Measurements from ENCODE around the gene PTPRG. TPM values are rescaled to one million over a fixed set of nuclear protein-coding genes. Genes with fewer than 3 reads are reported as not detected.

The PTPRG gene
- total and polyA plus RNA-seq, 10 of the 15 experiments (the other 5 are each of a cell fraction or from before 2014, with no cell fraction given): 0.29 to 20.7 (median 1.4) TPM

- WGBS (ENCODE audit: insufficient coverage, insufficient replicate concordance, low lambda C conversion rate, missing lambda C conversion rate): 48% methylated on average over 4 of the region's 4 CpGs
- TF ChIP-seq SRF (IDR thresholded peaks at IDR 0.05; ENCODE audit: low read depth in 2 of 2, low read length in 2 of 2) (no peak), LARP7 (IDR thresholded peaks at IDR 0.05) (no peak), SIN3A (IDR thresholded peaks at IDR 0.05; ENCODE audit: low read depth, low read length) (no peak), REST (IDR thresholded peaks at IDR 0.05; ENCODE audit: low read depth, low read length) (no peak), PML (IDR thresholded peaks at IDR 0.05; ENCODE audit: low read length) (no peak), BMI1 (IDR thresholded peaks at IDR 0.05; ENCODE audit: borderline replicate concordance) (no peak), SMAD5 (IDR thresholded peaks at IDR 0.05; ENCODE audit: low read depth) (no peak), MTA2 (IDR thresholded peaks at IDR 0.05; ENCODE audit: low read depth) (no peak), POLR2AphosphoS5 (IDR thresholded peaks at IDR 0.05; ENCODE audit: low read length) (no peak), BCLAF1 (IDR thresholded peaks at IDR 0.05) (no peak), SIX5 (IDR thresholded peaks at IDR 0.05; ENCODE audit: low read depth, low read length, severe bottlenecking) (no peak), CREM (IDR thresholded peaks at IDR 0.05; ENCODE audit: low read depth) (no peak), RAD21 (IDR thresholded peaks at IDR 0.05; ENCODE audit: insufficient read depth, low read depth, low read length) (no peak), WRNIP1 (IDR thresholded peaks at IDR 0.05; ENCODE audit: borderline replicate concordance, low read depth, low read length) (no peak), SMAD1 (IDR thresholded peaks at IDR 0.05; ENCODE audit: low read depth, partially characterized antibody) (no peak), CEBPZ (IDR thresholded peaks at IDR 0.05; ENCODE audit: low read depth, low read length) (no peak), HCFC1 (IDR thresholded peaks at IDR 0.05; ENCODE audit: low read length) (no peak)
These were observed 428.3 kb downstream of the PTPRG start for GRCh38 chr3:61989681-61990080.

More at GRCh38 chr3:61989681-61990080, 428.3 kb downstream of the PTPRG start:
- FAIRE-seq (no peak), ATAC-seq (no peak), DNase-seq (ENCODE audit: low read depth, low spot score) (no peak)
- no peaks in the 10 kb centered on the region for H3K4me1 ChIP-seq (ENCODE audit: control insufficient read depth, insufficient read depth, low read length)
- H3K9me3 ChIP-seq (replicated peaks; ENCODE audit: control insufficient read depth, insufficient read depth, low read length): no peaks in the 10 kb centered on the region
- CTCF ChIA-PET: interaction anchor here (1.2 kb wide), 1 partner anchor 9 kb away, joined by 3 read pairs; no protein-coding TSS in a partner anchor
- H3K4me3 ChIP-seq: no peak overlapping the region
- no peaks in the 10 kb centered on the region for H3K36me3 ChIP-seq (ENCODE audit: control insufficient read depth in 2 of 2, insufficient read depth in 2 of 2, low read length in 1 of 2)
- no peak overlapping the region for H2AFZ ChIP-seq (ENCODE audit: control insufficient read depth, low read depth, low read length)
- no peaks in the 10 kb centered on the region for H3K27me3 ChIP-seq (replicated peaks in 1 of 2; ENCODE audit: control insufficient read depth in 2 of 2, insufficient read depth in 2 of 2, low read length in 1 of 2)
- no peak overlapping the region for H3K4me2 ChIP-seq (ENCODE audit: control insufficient read depth, insufficient read depth)
- H3K79me2 ChIP-seq (ENCODE audit: control insufficient read depth, insufficient read depth, low read length): no peaks in the 10 kb centered on the region
- POLR2A ChIA-PET: no interaction called here
- no TSS peak for BruUV-seq (replicated peaks)
- H3K9ac ChIP-seq (ENCODE audit: control insufficient read depth, insufficient read depth, low read length): no peak overlapping the region
- RAD21 ChIA-PET (ENCODE audit: unreplicated experiment): no interaction called here
- H4K20me1 ChIP-seq (ENCODE audit: control insufficient read depth, insufficient read depth): no peaks in the 10 kb centered on the region
- SMC1A ChIA-PET (ENCODE audit: uncharacterized antibody, unreplicated experiment): interaction anchor here (1.2 kb wide), 1 partner anchor 9 kb away, joined by 3 read pairs; no protein-coding TSS in a partner anchor
- intact Hi-C loops (cut with micrococcal nuclease; ENCODE audit: unreplicated experiment): no loop called here
- in situ Hi-C loops (cut with MboI): no loop called here
- no peak overlapping the region for H3K27ac ChIP-seq (ENCODE audit: control insufficient read depth, insufficient read depth)
